ENCODE data around the gene METTL26. TPM values are rescaled to one million over a fixed set of nuclear protein-coding genes. Genes with fewer than 3 reads are reported as not detected.

Gene METTL26
- total and polyA plus RNA-seq, 9 of the 15 experiments (the other 6 are each of a cell fraction or from before 2014, with no cell fraction given) = 7.3 to 262 (median 80.9) TPM

DNA sequence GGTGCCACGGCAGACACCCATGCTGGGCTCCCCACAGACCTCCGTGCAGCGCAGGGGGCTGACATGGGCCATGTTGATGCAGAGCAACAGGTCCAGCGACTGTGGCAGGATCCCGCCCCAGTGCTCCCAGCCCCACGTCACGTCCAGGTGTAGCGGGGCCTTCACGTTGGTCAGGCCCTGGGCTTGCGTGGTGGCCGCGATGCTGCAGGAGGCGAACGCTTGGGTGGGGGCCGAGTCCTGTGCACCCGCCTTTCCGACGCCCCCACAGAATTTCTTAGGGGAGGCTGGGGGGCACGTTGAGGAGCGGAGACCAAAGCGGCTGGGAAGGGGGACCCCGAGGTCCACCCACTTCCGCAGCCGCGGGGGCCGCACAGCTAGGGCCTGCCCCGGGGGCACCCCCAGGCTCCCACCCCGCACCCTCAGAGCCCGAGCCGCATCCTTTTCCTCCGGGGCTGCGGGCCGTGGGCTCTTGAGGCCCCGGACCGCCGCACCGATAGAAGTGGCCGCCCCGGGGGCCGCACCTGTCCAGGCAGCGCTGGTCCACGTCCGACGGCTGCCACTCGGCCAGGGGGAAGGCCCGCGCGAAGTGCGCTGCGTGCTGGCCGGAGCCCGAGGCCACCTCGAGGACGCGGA is 416 bp downstream of the METTL26 start (continued):
- TF ChIP-seq, protein P1, sequence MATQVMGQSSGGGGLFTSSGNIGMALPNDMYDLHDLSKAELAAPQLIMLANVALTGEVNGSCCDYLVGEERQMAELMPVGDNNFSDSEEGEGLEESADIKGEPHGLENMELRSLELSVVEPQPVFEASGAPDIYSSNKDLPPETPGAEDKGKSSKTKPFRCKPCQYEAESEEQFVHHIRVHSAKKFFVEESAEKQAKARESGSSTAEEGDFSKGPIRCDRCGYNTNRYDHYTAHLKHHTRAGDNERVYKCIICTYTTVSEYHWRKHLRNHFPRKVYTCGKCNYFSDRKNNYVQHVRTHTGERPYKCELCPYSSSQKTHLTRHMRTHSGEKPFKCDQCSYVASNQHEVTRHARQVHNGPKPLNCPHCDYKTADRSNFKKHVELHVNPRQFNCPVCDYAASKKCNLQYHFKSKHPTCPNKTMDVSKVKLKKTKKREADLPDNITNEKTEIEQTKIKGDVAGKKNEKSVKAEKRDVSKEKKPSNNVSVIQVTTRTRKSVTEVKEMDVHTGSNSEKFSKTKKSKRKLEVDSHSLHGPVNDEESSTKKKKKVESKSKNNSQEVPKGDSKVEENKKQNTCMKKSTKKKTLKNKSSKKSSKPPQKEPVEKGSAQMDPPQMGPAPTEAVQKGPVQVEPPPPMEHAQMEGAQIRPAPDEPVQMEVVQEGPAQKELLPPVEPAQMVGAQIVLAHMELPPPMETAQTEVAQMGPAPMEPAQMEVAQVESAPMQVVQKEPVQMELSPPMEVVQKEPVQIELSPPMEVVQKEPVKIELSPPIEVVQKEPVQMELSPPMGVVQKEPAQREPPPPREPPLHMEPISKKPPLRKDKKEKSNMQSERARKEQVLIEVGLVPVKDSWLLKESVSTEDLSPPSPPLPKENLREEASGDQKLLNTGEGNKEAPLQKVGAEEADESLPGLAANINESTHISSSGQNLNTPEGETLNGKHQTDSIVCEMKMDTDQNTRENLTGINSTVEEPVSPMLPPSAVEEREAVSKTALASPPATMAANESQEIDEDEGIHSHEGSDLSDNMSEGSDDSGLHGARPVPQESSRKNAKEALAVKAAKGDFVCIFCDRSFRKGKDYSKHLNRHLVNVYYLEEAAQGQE (IDR thresholded peaks at IDR 0.05; ENCODE audit: borderline replicate concordance) = no peak
- TF ChIP-seq, protein P1 (CRISPR knock-in tag; IDR thresholded peaks at IDR 0.05; ENCODE audit: low read depth) = peak; percentile 34; the same call in 1 of the 2 replicates
- TF ChIP-seq, protein P2, sequence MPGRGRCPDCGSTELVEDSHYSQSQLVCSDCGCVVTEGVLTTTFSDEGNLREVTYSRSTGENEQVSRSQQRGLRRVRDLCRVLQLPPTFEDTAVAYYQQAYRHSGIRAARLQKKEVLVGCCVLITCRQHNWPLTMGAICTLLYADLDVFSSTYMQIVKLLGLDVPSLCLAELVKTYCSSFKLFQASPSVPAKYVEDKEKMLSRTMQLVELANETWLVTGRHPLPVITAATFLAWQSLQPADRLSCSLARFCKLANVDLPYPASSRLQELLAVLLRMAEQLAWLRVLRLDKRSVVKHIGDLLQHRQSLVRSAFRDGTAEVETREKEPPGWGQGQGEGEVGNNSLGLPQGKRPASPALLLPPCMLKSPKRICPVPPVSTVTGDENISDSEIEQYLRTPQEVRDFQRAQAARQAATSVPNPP (IDR thresholded peaks at IDR 0.05; ENCODE audit: borderline replicate concordance, insufficient read depth, insufficient read length) = no peak
- TF ChIP-seq ZNF12 (CRISPR knock-in tag; IDR thresholded peaks at IDR 0.05) (peak; percentile 88; the same call in 1 of the 2 replicates), ZNF347 (CRISPR knock-in tag; IDR thresholded peaks at IDR 0.05; ENCODE audit: low read depth) (no peak), MYBL2 (IDR thresholded peaks at IDR 0.05; ENCODE audit: low read depth) (no peak), MYBL2 (CRISPR knock-in tag; IDR thresholded peaks at IDR 0.05; ENCODE audit: borderline replicate concordance) (no peak), DMBX1 (CRISPR knock-in tag; IDR thresholded peaks at IDR 0.05; ENCODE audit: borderline replicate concordance) (no peak), SAFB (IDR thresholded peaks at IDR 0.05; ENCODE audit: borderline replicate concordance, low read depth, low read length) (peak; percentile 13; the same call in 1 of the 2 replicates)
